Right lobe of liver (tissue), 6 donors: ENCODE results near the gene UGT1A4. TPM values are rescaled to one million over a fixed set of nuclear protein-coding genes. Genes with fewer than 3 reads are reported as not detected.
A peak's percentile ranks its signal among the peaks of the same experiment; 100 is the strongest.

ENCODE experiments used
- ATAC-seq, 4 donors: fragments of 200-7000 bp; cut with Tn5 transposase; one replicate each; pipeline ENCODE4 v1.9.1; 2020; ENCODE audit warnings: mild to moderate bottlenecking in 4 of 4, moderate library complexity in 4 of 4
- DNase-seq, 3 donors: peaks; one replicate each; pipeline ENCODE4 v3.0.0-alpha.2; 2020
- H3K27ac ChIP-seq, 3 donors: fragments of 200-600 bp; one replicate each; pipeline ENCODE4 v1.8.0; 2022
- H3K27me3 ChIP-seq, 2 donors: fragments of 200-600 bp; one replicate each; pipeline ENCODE4 v1.8.0; 2022
- H3K36me3 ChIP-seq, 4 donors: fragments of 200-600 bp; sonication (generic) in 1 of 4; one replicate each; pipeline versions ENCODE4 v1.5.1 to v1.8.0; 2017 to 2022; ENCODE audit warnings: control low read depth in 1 of 4
- H3K4me1 ChIP-seq, 4 donors: fragments of 200-600 bp; sonication (generic) in 1 of 4; one replicate each; pipeline versions ENCODE4 v1.5.1 to v1.8.0; 2017 to 2022; ENCODE audit warnings: control low read depth in 1 of 4
- H3K4me3 ChIP-seq, 3 donors: fragments of 200-600 bp; one replicate each; pipeline ENCODE4 v1.8.0; 2022
- H3K9me3 ChIP-seq, 4 donors: fragments of 200-600 bp; sonication (generic) in 1 of 4; one replicate each; pipeline versions ENCODE4 v1.5.1 to v1.8.0; 2017 to 2022; ENCODE audit warnings: control low read depth in 1 of 4
- CTCF ChIP-seq, 4 donors: fragments of 200-600 bp in 3 of 4; fragments of 450-650 bp in 1 of 4; IDR thresholded peaks; one replicate each; pipeline versions ENCODE4 v1.5.1 to v1.8.0; 2016 to 2022; ENCODE audit warnings: antibody characterized with exemption in 4 of 4, mild to moderate bottlenecking in 2 of 4
- POLR2A ChIP-seq: fragments of 450-650 bp; IDR thresholded peaks from one replicate; pipeline ENCODE4 v1.6.1; 2017; ENCODE audit warnings: antibody characterized with exemption, mild to moderate bottlenecking
- WGBS: methylation state at CpG from one replicate; pipeline ENCODE4 v1.1.6; 2018; ENCODE audit warnings: low coverage, low lambda C conversion rate; ENCODE audit not compliant: insufficient coverage; ENCODE audit errors: missing lambda C conversion rate; 5-methylcytosine and 5-hydroxymethylcytosine counted together
- intact Hi-C, 2 donors: fragments of 100-400 bp; cut with DNase I; formaldehyde crosslinking; loops; one replicate each; pipeline versions ENCODE4 v1.11.2 to v1.14.1; 2022
- total RNA-seq, 6 experiments: library from RNA; depleted of rRNA in 2 of 6; stranded (reverse); fragments of >200 nt in 2 of 6; fragmentation: NEBNext Ultra II Directional in 3 of 6; extraction: Animal tissue kit (Norgen Biotek cat#: 25700) in 3 of 6; gene quantifications; one replicate each; pipeline versions ENCODE4 v1.1.0 to v1.2.4, GENCODE V29; 2016 to 2023
- donor health status: DM: no; HTN: yes; CAD: no.
- donor health status: DM: no; HTN: no; CAD: no.
- donor health status: DM: no; HTN: no; CAD: no.
- donor health status: DM: no; HTN: yes; CAD: no.
- donor health status: DM: no; HTN: yes; CAD: no.

UGT1A4 gene
- total RNA-seq, 6 experiments from 2014 or later = 98.7 to 1,011 (median 214) TPM

DNA sequence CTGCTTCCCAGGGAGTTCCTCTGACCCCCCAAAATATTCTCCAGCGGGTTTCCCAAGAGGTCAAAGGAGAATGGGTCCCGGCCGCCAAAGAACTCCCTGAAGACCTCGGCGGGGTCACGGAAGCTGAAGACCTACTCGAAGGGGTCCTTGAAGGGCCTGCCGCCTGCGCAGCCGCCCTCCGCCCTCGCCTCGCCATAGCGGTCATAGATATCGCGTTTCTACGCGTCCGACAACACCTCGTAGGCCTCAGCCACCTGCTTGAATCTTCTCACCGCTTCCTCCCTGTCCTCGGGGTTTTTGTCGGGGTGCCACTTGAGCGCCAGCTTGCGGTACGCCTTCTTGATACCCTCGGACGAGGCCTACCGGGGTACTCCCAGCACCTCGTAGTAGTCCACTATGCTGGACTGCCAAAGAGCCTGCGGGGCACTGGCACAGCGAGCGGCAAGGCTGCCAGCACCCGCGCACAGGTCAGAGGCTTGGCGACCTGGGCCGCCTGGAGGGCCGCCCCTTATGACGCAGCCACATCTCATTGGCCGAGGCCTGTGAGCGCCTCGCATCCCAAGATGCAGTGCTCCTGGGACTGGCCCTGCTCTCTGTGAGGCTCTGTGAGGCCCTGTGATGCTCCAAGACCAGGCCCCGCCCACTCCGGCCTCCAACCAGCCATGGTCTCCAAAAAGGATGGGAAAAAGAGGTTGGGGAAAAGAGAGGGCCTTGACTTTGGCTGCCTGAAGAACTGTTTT is 36.5 kb downstream of the UGT1A4 start:
- no peak overlapping the region for H3K4me3 ChIP-seq
- intact Hi-C loops = no loop called here
- H3K4me1 ChIP-seq = peaks cover 0 to 72% (median 17%) of the 10 kb centered on the region in 4 donors
- H3K36me3 ChIP-seq = peaks cover 0 to 6% (median 0%) of the 10 kb centered on the region in 4 donors
- no peaks in the 10 kb centered on the region for H3K9me3 ChIP-seq
- DNase-seq (peak in 1 of 3 donors; percentile 63), ATAC-seq (peak in 1 of 4 donors; percentile 2)
- H3K27me3 ChIP-seq = no peaks in the 10 kb centered on the region
- H3K27ac ChIP-seq = peak overlapping the region in 1 of 3 donors; percentile 92
- 98% methylated on average over 10 of the region's 44 CpGs for WGBS
- no peak for TF ChIP-seq POLR2A
- TF ChIP-seq CTCF (IDR thresholded peaks at IDR 0.05) = no peak

DNA sequence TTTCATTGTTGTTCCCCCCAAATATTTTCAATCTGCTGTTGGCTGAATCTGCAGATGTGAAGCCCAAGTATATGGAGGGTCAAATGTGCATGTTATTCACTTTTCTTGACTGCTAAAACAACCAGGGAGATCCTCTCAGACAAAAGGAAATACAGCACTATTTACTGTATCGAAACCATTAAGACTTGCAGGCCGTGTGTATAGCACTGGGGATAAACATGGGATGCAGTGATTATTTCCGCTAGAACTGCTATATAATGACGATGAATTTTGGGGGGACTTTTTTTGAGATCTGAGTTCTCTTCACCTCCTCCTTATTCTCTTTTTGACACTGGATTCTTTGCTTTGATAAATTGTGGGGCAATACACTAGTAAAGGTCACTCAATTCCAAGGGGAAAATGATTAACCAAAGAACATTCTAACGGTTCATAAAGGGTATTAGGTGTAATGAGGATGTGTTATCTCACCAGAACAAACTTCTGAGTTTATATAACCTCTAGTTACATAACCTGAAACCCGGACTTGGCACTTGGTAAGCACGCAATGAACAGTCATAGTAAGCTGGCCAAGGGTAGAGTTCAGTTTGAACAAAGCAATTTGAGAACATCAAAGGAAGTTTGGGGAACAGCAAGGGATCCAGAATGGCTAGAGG is 38.0 kb downstream of the UGT1A4 start:
- TF ChIP-seq CTCF (IDR thresholded peaks at IDR 0.05) = no peak
- TF ChIP-seq POLR2A = no peak
- 30% methylated on average over 7 of the region's 7 CpGs for WGBS
- ATAC-seq (peak; percentile 40 to 76 (median 60)), DNase-seq (peak in 1 of 3 donors; percentile 68)
- Histone ChIP-seq H3K4me3 (peak overlapping the region in 1 of 3 donors; percentile 20), H3K9me3 (no peaks in the 10 kb centered on the region), H3K4me1 (peaks cover 0 to 67% (median 14%) of the 10 kb centered on the region in 4 donors), H3K36me3 (peaks cover 0 to 6% (median 0%) of the 10 kb centered on the region in 4 donors), H3K27ac (peak overlapping the region in 2 of 3 donors; percentile 10 to 92), H3K27me3 (no peaks in the 10 kb centered on the region)
- intact Hi-C loops = no loop called here

GRCh38 chr2:233758141-233758540 is 39.6 kb downstream of the UGT1A4 start:
- intact Hi-C loops = no loop called here
- no peak for ATAC-seq
- TF ChIP-seq CTCF (IDR thresholded peaks at IDR 0.05) = no peak
- no peak for TF ChIP-seq POLR2A
- Histone ChIP-seq H3K27ac (peak overlapping the region in 1 of 3 donors; percentile 92), H3K4me3 (peak overlapping the region in 1 of 3 donors; percentile 20), H3K27me3 (no peaks in the 10 kb centered on the region), H3K36me3 (peaks cover 0 to 6% (median 0%) of the 10 kb centered on the region in 4 donors), H3K4me1 (peaks cover 0 to 51% (median 13%) of the 10 kb centered on the region in 4 donors), H3K9me3 (no peaks in the 10 kb centered on the region)
- no peak for DNase-seq

GRCh38 chr2:233758849-233759248 is 40.3 kb downstream of the UGT1A4 start:
- ATAC-seq = no peak
- no peak for DNase-seq
- peak overlapping the region in 1 of 3 donors; percentile 20 for H3K4me3 ChIP-seq
- H3K27ac ChIP-seq = peak overlapping the region in 1 of 3 donors; percentile 92
- TF ChIP-seq CTCF (IDR thresholded peaks at IDR 0.05) = no peak
- TF ChIP-seq POLR2A = no peak
- no peaks in the 10 kb centered on the region for H3K27me3 ChIP-seq
- H3K4me1 ChIP-seq = peaks cover 0 to 44% (median 13%) of the 10 kb centered on the region in 4 donors
- no peaks in the 10 kb centered on the region for H3K9me3 ChIP-seq
- peaks cover 0 to 6% (median 0%) of the 10 kb centered on the region in 4 donors for H3K36me3 ChIP-seq
- intact Hi-C loops = no loop called here
- WGBS = 52% methylated on average over 2 of the region's 2 CpGs
